ENCODE data around the gene B4GALT3. TPM values are rescaled to one million over a fixed set of nuclear protein-coding genes. Genes with fewer than 3 reads are reported as not detected.

Gene B4GALT3
- total RNA-seq, 1 donor from 2014 or later, result 41.7 TPM

DNA sequence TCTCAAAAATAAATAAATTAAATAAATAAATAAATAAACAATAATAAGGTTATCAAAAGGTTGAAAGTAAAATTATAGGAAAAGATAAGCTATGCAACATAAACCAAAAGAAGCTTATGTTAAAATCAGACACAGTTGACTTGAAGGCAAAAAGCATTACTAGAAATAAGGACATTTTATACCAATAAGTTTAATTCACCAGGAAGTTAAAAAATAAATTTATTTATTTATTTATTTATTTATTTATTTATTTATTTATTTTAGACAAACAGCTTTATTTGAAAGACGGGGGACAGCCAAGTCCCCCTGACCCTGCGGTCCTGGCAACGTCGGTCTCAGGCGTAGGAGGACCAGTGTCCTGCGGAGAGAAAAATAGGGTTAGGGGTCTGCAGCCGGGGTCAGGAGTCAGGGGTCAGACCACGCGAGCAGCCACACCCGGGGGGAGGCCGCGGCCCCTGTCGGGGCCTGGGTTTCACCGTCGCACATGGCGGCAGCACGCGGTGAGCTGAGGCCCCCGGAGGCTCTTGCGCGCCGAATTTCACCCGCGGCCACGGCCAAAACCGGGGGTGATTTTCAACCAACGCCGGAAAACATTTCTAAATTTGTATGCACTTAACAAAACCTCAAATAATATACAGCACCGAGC, 36.4 kb downstream of the B4GALT3 start:
- H3K27ac Mint-ChIP-seq, result no peak overlapping the region
- TF ChIP-seq, protein P1, sequence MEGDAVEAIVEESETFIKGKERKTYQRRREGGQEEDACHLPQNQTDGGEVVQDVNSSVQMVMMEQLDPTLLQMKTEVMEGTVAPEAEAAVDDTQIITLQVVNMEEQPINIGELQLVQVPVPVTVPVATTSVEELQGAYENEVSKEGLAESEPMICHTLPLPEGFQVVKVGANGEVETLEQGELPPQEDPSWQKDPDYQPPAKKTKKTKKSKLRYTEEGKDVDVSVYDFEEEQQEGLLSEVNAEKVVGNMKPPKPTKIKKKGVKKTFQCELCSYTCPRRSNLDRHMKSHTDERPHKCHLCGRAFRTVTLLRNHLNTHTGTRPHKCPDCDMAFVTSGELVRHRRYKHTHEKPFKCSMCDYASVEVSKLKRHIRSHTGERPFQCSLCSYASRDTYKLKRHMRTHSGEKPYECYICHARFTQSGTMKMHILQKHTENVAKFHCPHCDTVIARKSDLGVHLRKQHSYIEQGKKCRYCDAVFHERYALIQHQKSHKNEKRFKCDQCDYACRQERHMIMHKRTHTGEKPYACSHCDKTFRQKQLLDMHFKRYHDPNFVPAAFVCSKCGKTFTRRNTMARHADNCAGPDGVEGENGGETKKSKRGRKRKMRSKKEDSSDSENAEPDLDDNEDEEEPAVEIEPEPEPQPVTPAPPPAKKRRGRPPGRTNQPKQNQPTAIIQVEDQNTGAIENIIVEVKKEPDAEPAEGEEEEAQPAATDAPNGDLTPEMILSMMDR (IDR thresholded peaks at IDR 0.05), result no peak
- no peaks in the 10 kb centered on the region for H3K9me3 Mint-ChIP-seq
- CTCF ChIA-PET, result interaction anchor here (0.6 to 5.4 kb wide), 10 partner anchors 12 to 397 kb away, joined by 3 to 37 read pairs (median 5); partner anchors contain the start of genes ARHGAP30, KLHDC9 and UFC1
- ATAC-seq (ENCODE audit: low read depth), result no peak
- H3K4me1 Mint-ChIP-seq, result no peaks in the 10 kb centered on the region
- intact Hi-C loops (cut with micrococcal nuclease), result loop anchor here (1.0 kb wide), 2 partner anchors 144 to 148 kb away; no protein-coding TSS in a partner anchor
- DNase-seq, result no peak
- no peak overlapping the region for H3K4me3 Mint-ChIP-seq
- no peaks in the 10 kb centered on the region for H3K27me3 Mint-ChIP-seq
- POLR2A ChIA-PET, result interaction anchor here (0.6 to 2.3 kb wide), 6 partner anchors 19 to 115 kb away, joined by 3 to 11 read pairs (median 4); partner anchors contain the start of gene USF1
- peaks cover 3% of the 10 kb centered on the region for H3K36me3 Mint-ChIP-seq (ENCODE audit: low read depth)

GRCh38 chr1:161139766-161140165, 37.5 kb downstream of the B4GALT3 start:
- Mint-ChIP-seq H3K27me3 (no peaks in the 10 kb centered on the region), H3K36me3 (ENCODE audit: low read depth) (peaks cover 4% of the 10 kb centered on the region), H3K4me3 (no peak overlapping the region), H3K4me1 (peaks cover 4% of the 10 kb centered on the region), H3K9me3 (no peaks in the 10 kb centered on the region), H3K27ac (no peak overlapping the region)
- no peak for DNase-seq
- CTCF ChIA-PET, result interaction anchor here (0.8 to 5.4 kb wide), 10 partner anchors 13 to 749 kb away, joined by 3 to 37 read pairs (median 5); partner anchors contain the start of genes ARHGAP30, KLHDC9 and UFC1
- ATAC-seq (ENCODE audit: low read depth), result peak; percentile 50
- intact Hi-C loops (cut with micrococcal nuclease), result loop anchor here (1.0 kb wide), 3 partner anchors 69 to 146 kb away; no protein-coding TSS in a partner anchor
- POLR2A ChIA-PET, result interaction anchor here (2.3 kb wide), 1 partner anchor 95 kb away, joined by 11 read pairs; the partner anchor contains the start of gene USF1
- TF ChIP-seq, protein P1 (IDR thresholded peaks at IDR 0.05), result no peak

- TF ChIP-seq, protein P1 (IDR thresholded peaks at IDR 0.05), result no peak
- DNase-seq (no peak), ATAC-seq (ENCODE audit: low read depth) (no peak)
- Mint-ChIP-seq H3K27ac (no peak overlapping the region), H3K4me1 (peaks cover 4% of the 10 kb centered on the region), H3K27me3 (no peaks in the 10 kb centered on the region), H3K4me3 (no peak overlapping the region), H3K36me3 (ENCODE audit: low read depth) (peaks cover 4% of the 10 kb centered on the region), H3K9me3 (no peaks in the 10 kb centered on the region)
- intact Hi-C loops (cut with micrococcal nuclease), result no loop called here
- ChIA-PET POLR2A (interaction anchor here (0.6 to 1.2 kb wide), 4 partner anchors 9 to 89 kb away, joined by 3 to 5 read pairs (median 4); partner anchors contain the start of genes KLHDC9, NIT1 and PFDN2), CTCF (interaction anchor here (1.0 to 5.4 kb wide), 11 partner anchors 17 to 302 kb away, joined by 3 to 37 read pairs (median 4); partner anchors contain the start of genes ITLN2, NIT1 and PFDN2)
These were observed 38.9 kb downstream of the B4GALT3 start for GRCh38 chr1:161138431-161138830.

DNA sequence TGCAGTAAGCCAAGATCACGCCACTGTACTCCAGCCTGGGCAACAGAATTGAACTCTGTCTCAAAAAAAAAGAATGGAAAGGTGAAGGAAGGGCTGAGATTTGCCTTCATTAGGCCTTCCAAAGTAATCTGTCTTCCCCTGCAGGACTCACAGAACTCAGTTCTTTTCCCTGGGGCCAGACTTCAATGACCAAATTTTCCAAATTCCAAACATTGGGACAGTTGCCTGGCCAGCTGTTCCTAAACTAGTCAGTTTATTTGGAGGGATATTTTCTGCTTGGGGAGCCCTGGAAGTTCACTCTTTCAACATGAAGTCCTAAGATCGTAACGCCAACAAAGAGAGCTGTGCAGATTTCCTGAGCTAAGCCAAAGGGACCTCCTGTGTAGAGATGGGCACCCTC, 39.4 kb downstream of the B4GALT3 start:
- Mint-ChIP-seq H3K27ac (no peak overlapping the region), H3K36me3 (ENCODE audit: low read depth) (peaks cover 4% of the 10 kb centered on the region), H3K9me3 (no peaks in the 10 kb centered on the region), H3K4me1 (peaks cover 4% of the 10 kb centered on the region), H3K4me3 (no peak overlapping the region), H3K27me3 (no peaks in the 10 kb centered on the region)
- POLR2A ChIA-PET, result interaction anchor here (0.8 to 1.2 kb wide), 3 partner anchors 20 to 89 kb away, joined by 3 to 5 read pairs (median 4); partner anchors contain the start of genes KLHDC9, NIT1 and PFDN2
- no peak for ATAC-seq (ENCODE audit: low read depth)
- intact Hi-C loops (cut with micrococcal nuclease), result no loop called here
- TF ChIP-seq, protein P1 (IDR thresholded peaks at IDR 0.05), result no peak
- CTCF ChIA-PET, result interaction anchor here (1.0 to 5.4 kb wide), 9 partner anchors 16 to 301 kb away, joined by 3 to 37 read pairs (median 4); partner anchors contain the start of gene ITLN2
- no peak for DNase-seq
